NCI-H526 treated with DMSO at 0.1 percent for 48 hours (cell line): ENCODE data around the gene ERG.

ENCODE experiments used
- DNase-seq: peaks from one replicate; lab custom pipeline; 2025; lab: John Stamatoyannopoulos, UW

The ERG gene

GRCh38 chr21:38496224-38496623, 2.1 kb downstream of the ERG start:
- DNase-seq = no peak

GRCh38 chr21:38495696-38496095, 2.6 kb downstream of the ERG start:
- DNase-seq = no peak

- DNase-seq = no peak
Observed at GRCh38 chr21:38495242-38495641, 3.0 kb downstream of the ERG start.

- no peak for DNase-seq
Observed at GRCh38 chr21:38494703-38495102, 3.6 kb downstream of the ERG start.

GRCh38 chr21:38494251-38494642, 4.0 kb downstream of the ERG start:
- no peak for DNase-seq

- no peak for DNase-seq
Observed at GRCh38 chr21:38493549-38494250, 4.6 kb downstream of the ERG start.

GRCh38 chr21:38492007-38492406, 6.3 kb downstream of the ERG start:
- DNase-seq = no peak

GRCh38 chr21:38491536-38491935, 6.7 kb downstream of the ERG start:
- no peak for DNase-seq

GRCh38 chr21:38490411-38491020, 7.8 kb downstream of the ERG start:
- DNase-seq = no peak

- no peak for DNase-seq
Observed at GRCh38 chr21:38489729-38490128, 8.5 kb downstream of the ERG start.

- DNase-seq = no peak
Observed at GRCh38 chr21:38489271-38489652, 9.0 kb downstream of the ERG start.

GRCh38 chr21:38488640-38489270, 9.5 kb downstream of the ERG start:
- no peak for DNase-seq

GRCh38 chr21:38487901-38488639, 10.2 kb downstream of the ERG start:
- peak; percentile 16 for DNase-seq

GRCh38 chr21:38486706-38487105, 11.6 kb downstream of the ERG start:
- DNase-seq = no peak

- DNase-seq = no peak
Observed at GRCh38 chr21:38486221-38486620, 12.1 kb downstream of the ERG start.

- DNase-seq = no peak
Observed at GRCh38 chr21:38479641-38480525, 18.4 kb downstream of the ERG start.

GRCh38 chr21:38478782-38479181, 19.5 kb downstream of the ERG start:
- DNase-seq = no peak

GRCh38 chr21:38477226-38477625, 21.1 kb downstream of the ERG start:
- no peak for DNase-seq

GRCh38 chr21:38476385-38476784, 21.9 kb downstream of the ERG start:
- no peak for DNase-seq

GRCh38 chr21:38475519-38475918, 22.8 kb downstream of the ERG start:
- no peak for DNase-seq

GRCh38 chr21:38474796-38475195, 23.5 kb downstream of the ERG start:
- no peak for DNase-seq

- no peak for DNase-seq
Observed at GRCh38 chr21:38474124-38474523, 24.2 kb downstream of the ERG start.
